Heart left ventricle (tissue), 13 donors: Measurements from ENCODE around the gene TTLL10.

ENCODE experiments used
- POLR2A ChIP-seq, 2 donors: fragments of 450-650 bp; IDR thresholded peaks; one replicate each; pipeline ENCODE4 v1.6.1; 2017; ENCODE audit warnings: antibody characterized with exemption in 2 of 2, mild to moderate bottlenecking in 2 of 2, moderate library complexity in 2 of 2
- TF ChIP-seq, protein P1 (sequence below), 12 donors: fragments of 200-600 bp; sonication (generic) in 4 of 12; IDR thresholded peaks; one replicate each; pipeline versions ENCODE4 v1.5.0 to v1.8.0; 2018 to 2022; ENCODE audit warnings: antibody characterized with exemption in 12 of 12, mild to moderate bottlenecking in 5 of 12
- donor health status: ischemic (EF 13 %, LVEDD 7.1; RV severe dilation, severe dysfunction).
- donor health status: DM: no; HTN: yes; CAD: no.
- donor health status: DM: no; HTN: no; CAD: no.
- donor health status: ischemic (EF 25% LVEDD 6.9; RV normal size, moderate dysfunction).
- donor health status: ischemic (EF 25% LVEDD 5.7; RV mildly dilated, moderate dysfunction).
- donor health status: ischemic (EF 35%, LVEDD 5.7; RV mildly dilated, moderate dysfunction).
- donor health status: nonischemic (EF 11% LVEDD 7.7; RV severe dilation, severe dysfunction).
- donor health status: DM: yes; HTN: yes; CAD: no.
- donor health status: PGD.
- donor health status: ischemic (EF 29% LVEDD 5.4; RV normal size, mild dysfunction).
- donor health status: nonischemic (EF 23%, LVEDD 6.1; RV moderate dilation, normal function).

DNA sequence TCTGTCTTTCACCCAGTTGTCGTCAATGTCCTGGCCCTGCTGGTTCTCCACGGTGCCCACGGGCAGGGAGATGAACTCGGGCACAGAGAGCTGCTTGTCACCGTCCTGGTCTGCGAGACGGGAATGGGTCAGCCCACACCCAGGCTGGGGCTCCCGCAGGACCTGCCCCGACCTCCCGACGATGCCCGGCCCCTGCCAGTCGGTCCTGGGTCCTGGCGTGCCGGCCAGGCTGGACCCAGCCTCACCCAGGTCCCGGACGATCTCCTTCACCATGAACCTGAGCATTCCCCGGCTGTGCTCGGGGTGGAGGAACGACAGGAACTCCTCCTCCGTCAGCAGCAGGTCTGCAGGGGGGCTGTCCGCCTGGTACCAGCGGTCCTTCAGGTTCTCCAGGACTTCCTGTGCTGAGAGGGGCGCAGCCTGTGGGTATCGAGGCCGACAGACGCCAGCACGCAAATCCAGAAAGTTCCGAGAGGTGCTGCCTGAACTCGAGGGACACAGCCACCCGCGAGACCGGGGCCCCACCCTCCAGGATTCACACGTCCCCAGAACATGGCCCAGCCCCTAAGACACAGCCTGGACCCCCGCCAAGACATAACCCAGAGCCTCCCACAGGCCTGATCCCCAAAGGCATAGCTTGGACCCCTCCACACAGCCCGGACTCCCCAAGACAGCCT, 45.0 kb downstream of the TTLL10 start:
- TF ChIP-seq, protein P1, sequence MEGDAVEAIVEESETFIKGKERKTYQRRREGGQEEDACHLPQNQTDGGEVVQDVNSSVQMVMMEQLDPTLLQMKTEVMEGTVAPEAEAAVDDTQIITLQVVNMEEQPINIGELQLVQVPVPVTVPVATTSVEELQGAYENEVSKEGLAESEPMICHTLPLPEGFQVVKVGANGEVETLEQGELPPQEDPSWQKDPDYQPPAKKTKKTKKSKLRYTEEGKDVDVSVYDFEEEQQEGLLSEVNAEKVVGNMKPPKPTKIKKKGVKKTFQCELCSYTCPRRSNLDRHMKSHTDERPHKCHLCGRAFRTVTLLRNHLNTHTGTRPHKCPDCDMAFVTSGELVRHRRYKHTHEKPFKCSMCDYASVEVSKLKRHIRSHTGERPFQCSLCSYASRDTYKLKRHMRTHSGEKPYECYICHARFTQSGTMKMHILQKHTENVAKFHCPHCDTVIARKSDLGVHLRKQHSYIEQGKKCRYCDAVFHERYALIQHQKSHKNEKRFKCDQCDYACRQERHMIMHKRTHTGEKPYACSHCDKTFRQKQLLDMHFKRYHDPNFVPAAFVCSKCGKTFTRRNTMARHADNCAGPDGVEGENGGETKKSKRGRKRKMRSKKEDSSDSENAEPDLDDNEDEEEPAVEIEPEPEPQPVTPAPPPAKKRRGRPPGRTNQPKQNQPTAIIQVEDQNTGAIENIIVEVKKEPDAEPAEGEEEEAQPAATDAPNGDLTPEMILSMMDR (IDR thresholded peaks at IDR 0.05): no peak
- no peak for TF ChIP-seq POLR2A (IDR thresholded peaks at IDR 0.05)
